CD4-positive, alpha-beta T cell treated with Interleukin-6 for 4 hours (primary cell): ENCODE results near the gene RPS3A.
"Not testable (repeated sequence)": the region's sequence is repeated elsewhere in the genome, so short reads cannot be mapped to it uniquely, and the experiment has no call there.

Source experiments
- DNase-seq: peaks from one replicate; pipeline ENCODE4 v3.0.0-alpha.2; 2020; ENCODE audit warnings: mixed read lengths

RPS3A gene

DNA sequence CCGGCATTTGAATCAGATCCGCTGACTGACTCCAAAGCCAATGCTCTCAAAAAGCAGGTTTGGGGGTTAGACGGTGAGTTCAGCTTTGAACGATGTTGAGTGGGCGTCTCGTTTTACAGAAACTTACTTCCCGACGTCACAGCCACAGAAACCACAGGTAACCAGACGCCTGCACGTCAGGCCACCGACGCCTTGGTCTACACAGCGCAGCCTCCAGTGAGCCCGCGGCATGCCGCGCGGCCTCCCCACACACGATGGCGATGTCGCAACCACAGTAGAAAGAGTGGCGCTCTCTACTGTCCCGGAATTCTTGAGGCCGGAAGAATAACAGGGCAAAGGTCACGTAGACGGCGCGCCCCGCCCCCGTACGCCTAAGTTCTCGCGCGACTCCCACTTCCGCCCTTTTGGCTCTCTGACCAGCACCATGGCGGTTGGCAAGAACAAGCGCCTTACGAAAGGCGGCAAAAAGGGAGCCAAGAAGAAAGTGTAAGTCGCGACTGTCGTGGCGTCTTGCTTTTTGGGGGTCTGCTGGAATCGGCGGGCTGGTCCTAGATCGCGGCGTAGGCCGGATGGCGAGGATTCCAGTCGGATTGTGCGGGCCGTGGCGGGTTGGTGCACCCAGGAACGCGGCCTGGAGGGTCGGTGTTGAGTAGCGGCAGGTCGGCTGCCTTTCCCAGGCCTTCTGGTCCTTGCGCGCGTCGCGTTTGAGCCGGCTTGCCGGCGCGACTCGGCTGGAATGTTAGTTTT is at the start of gene RPS3A:
Gene RPS3A, plus strand, starts transcription at position 400 of the 747 bp plus-strand sequence. Its CDS starts 25 bp downstream, at position 425.
- DNase-seq: peak; percentile 97

DNA sequence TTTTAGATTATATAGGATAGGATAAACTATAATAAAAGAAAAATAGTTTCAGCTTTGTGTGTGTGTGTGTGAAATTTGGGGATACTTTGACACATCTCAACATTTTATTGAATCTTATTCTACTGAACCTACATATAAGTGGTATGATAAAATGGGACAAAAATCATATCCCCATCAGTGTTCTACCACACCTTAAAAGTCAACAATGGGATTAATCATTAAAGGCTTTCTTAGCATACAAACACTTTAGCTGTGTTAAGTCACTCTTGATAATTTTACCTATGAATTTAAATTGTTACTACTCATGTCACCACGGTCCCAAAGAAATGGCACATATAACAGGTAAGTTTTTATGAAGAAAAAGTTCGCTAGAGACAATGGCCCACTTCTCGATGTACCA is 46.6 kb upstream of the RPS3A start:
- no peak for DNase-seq

DNA sequence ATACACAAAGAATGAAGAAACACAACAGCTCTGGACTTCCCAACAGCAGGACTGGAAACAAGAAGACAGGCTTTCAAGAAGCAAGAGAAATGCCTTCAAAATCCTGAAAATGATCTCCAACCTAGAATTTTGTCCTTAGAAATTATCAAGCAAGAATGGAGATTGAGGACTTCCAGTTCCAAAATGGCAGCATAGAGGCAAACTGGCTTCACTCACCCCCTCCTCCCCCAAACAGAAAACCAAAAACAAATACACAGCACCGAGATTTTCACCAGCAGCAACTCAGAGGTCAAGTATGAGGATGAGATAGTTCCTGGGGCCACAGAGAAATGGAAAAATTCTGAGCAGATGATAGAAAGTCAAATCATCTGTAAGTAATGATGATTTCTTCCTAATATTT is 43.9 kb upstream of the RPS3A start:
- no peak for DNase-seq

DNA sequence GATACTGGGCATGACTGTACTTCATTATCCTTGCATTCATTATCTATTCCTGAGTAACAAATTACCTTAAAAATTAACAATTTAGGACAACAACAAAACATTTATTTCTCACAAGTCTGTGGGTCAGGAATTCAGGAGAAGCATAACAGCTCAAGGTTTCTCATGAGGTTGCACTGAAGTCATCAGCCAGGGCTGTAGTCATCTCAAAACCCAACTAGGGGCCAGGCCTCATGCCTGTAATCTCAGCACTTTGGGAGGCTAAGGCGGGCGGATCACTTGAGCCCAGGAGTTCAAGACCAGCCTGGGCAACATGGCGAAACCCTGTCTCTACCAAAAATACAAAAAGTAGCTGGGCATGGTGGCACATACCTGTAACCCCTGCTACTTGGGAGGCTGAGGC is 36.3 kb upstream of the RPS3A start:
- DNase-seq: not testable (repeated sequence)

DNA sequence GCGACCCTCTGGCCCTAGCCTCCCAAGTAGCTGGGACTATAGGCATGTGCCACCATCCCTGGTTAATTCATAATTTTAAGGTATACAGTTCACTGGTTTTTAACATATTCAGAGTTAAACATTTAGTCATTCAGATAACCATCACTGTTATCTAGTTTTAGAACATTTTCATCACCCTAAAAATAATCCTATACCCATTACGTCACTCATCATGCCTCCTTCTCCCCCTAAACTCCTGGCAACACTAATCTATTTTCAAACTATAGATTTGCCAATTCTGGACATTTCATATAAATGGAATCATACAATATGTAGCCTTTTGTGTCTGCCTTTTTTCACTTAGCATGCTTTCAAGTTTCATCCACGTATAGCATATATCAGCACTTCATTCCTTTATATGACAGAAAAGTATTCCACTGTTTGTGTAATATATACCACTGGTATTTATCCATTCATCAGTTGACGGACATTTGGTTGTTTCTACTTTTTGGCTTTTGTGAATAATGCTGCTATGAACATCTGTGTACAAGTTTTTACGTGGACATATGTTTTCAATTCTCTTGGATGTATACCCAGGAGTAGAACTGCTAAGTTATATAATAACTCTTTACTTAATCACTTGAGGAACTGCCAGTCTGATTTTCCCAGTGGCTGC is 32.0 kb upstream of the RPS3A start:
- DNase-seq: no peak

DNA sequence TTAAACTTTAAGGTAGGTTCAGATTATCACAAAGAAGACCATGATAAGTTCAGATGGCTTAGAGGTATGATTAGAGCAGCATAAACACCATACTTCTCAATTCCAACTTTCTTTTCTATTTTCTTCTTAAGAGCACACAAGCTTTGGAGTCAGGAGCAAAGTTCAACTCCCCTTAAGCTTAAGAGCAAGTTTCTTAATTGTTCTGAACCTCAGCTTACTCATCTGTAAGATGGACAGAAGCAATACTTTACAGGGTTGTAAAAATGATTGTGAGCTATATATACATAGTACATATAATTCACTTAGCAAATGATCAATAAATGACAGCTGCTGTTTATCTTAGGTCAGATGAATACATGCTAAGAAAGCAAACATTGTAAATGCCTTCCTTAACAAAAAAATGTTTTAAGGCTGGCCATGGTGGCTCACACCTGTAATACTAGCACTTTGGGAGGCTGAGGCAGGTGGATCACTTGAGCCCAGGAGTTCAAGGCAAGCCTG is 25.0 kb upstream of the RPS3A start:
- DNase-seq: no peak

DNA sequence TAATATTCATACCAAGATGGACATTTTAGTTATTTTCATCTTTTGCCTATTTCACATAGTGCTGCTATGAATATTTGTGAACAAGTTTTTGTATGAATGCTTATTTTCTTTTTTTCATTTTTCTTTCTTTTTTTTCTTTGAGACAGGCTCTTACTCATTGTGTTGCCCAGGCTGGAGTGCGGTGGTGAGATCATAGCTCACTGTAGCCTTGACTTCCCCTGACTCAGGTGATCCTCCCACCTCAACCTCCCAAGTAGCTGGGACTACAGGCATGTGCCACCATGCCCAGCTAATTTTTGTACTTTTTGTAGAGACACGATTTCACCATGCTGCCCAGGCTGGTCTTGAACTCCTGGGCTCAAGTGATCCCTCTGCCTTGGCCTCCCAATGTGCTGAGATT is 21.4 kb upstream of the RPS3A start:
- not testable (repeated sequence) for DNase-seq

DNA sequence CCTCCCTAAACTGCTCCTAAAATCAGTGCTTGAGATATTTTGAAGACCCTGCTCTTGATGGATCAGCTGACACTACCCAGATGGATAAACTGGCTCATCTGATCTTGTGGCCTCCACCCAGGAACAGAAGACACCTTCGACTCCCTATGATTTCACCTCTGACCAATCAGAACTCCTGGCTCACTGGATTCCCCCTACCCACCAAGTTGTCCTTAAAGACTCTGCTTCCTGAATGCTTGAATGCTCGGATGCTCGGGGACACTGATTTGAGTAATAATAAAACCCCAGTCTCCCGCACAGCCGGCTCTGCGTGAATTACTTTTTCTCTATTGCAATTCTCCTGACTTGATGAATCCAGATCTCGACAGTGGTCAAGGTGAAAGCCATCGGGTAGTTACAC is 12.0 kb upstream of the RPS3A start:
- no peak for DNase-seq

DNA sequence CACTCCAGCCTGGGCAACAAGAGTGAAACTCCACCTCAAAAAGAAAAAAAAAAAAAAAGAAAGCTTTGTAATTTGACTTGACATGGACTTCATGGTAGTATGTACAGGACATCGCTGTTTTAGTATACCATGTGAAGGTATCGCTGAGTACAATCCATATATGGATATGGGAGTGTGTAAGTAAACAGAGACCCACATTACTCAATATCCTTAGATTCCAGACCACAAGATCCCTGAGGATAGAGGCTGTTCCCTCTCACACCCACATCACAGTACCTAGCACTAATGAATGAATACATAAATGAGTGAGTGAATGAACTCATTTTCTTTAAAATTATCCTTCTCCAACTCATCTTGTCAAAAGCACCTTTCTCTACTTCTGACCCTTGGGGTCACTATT is 8.4 kb upstream of the RPS3A start:
- no peak for DNase-seq

DNA sequence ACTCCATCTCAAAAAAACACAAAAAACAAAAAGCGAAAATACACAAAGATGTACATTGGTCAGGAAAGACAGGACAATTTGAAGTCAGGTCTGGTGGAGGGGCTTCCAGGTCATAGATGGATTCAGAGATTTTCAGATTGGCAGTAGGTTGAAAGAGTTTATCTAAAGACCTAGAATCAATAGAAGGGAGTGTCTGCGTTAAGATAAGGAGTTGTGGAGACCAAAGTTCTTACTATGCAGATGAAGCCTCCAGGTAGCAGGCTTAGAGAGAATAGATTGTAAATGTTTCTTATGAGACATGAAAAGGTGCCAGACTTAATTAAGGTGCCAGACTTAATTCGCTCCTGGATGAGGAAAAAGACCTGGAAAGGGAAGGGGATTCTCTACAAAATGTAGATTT is 6.9 kb upstream of the RPS3A start:
- DNase-seq: no peak

DNA sequence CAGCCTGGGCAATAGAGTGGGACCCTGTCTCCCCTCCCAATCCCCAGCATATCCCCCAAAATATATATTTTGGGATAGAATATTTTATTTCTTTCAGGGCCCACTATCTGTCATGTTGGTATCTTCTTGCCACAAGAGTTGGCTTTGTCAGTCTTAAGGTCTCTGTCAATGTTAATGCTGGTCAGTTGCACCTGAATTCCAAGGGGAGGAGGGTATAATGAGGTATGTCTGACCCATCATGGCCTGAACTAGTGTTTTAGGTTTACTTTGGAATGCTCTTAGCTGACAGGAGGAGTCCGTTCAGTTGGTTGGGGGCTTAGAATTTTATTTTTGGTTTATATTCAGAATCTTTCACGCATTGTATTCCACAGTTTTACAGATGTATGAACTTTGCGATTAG is 6.2 kb upstream of the RPS3A start:
- DNase-seq: no peak

DNA sequence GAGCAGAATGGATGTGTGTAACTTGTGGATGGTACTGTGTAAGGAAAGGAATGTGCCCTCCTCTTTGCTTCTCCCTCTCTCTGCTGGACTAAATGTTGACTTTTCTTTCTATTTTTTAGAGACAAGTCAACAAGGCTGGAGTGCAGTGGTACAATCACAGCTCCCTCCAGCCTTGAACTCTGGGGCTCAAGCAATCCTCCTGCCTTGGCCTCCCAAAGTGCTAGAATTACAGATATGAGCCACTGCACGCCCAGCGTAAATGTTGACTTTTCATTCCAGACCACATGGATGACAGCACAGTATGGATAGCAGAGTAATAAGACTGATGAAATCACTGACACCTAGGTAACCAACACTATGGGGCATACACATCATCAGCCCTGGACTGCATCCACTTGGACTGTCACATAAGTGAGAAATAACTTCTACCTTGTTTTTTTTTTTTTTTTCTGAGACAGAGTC is 5.1 kb upstream of the RPS3A start:
- no peak for DNase-seq

DNA sequence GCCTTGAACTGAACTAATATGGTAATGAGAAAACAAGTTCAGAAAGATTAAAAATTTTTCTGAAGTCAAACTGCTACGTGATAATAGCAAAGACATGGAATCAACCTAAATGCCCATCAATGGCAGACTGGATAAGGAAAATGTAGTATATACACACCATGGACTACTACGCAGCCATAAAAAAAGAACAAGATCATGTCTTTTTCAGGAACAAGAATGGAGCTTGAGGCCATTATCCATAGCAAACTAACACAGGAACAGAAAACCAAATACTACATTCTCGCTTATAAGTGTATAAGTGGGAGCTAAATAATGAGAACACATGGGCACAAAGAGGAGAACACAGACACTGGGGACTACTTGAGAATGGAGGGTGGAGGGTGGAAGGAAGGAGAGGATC is 4.3 kb upstream of the RPS3A start:
- DNase-seq: no peak

DNA sequence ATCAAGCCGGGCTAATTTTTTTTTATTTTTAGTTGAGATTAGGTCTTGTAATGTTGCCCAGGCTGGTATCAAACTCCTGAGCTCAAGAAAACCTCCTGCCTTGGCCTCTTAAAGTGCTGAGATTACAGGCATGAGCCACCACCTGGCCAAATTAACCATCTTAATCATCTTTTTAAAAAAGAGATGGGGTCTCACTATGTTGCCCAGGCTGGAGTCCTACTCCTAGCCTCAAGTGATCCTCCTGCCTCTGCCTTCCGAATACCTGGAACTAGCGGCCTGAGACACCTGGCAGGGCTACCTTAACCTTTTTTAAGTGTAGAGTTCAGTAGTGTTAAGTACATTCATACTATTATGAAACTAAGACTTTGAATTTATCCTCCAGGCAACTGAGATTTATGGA is 1.7 kb upstream of the RPS3A start:
- DNase-seq: no peak

DNA sequence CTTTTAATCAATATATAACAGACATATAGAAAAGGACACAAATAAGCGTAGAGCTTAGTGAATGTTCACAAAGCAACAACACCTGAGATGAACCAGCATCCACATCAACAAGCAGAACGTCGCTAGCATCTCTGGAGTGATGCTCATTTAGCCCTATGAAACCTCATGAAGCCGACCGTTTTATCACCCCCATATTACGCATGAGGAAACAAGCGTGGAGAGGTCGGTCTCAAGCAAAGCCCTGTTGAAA is 524 bp upstream of the RPS3A start:
- DNase-seq: no peak

DNA sequence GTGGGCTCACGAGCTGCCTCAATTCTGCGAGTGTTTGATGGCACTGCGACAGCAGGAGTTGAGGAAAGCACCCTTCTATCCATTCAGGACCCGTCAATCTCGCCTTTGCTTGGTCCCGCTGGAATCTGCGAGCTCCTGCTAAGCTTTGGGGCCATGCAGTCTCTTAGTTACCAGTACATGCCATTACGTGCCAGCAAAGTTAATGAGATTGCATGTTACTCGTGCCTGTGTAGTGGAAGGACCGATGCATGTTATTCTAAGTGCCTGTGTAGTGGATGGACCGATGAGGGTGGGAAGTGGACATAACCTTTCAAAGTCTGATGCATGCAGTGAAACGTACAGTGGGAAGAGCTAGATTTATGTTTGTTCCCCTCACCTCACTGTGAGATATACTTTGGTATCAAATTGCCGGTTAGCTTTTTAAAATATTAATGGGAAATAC is 569 bp downstream of the RPS3A start:
- DNase-seq: no peak

DNA sequence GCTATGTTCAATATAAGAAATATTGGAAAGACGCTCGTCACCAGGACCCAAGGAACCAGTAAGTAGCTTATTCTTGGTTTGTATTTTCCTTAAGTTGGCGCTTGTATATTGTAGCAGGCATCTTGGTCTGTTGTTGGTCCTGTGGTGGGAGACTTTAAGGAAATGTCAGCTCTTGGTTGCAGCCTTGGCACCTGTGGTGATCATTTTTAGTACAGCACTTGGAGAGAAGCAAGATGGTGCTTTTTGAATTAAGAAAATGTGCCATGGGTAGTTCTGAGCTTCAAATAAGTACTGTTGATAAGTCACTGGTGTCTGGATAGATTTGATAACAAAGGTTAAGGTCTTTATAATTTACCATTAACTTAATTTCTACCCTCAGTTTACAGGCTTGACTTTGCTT is 1.1 kb downstream of the RPS3A start:
- no peak for DNase-seq

DNA sequence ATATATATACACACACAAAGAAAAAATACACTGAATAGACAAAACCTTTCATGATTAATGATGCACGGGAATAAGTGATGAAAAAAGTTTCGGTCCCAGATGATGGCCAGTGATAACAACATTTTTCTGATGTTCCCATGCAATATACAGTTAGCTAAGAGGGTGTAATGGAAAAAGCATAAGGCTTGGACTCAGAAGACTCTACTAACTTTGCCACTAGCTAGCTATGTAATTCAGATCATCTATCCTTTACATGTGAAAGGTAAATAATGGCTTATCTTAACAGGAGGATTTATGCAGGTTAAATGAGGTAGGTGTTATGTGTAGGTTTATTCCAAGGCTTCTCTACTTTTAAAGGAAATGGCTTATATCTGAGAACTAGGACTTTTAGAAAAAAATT is 4.3 kb downstream of the RPS3A start:
- DNase-seq: no peak

DNA sequence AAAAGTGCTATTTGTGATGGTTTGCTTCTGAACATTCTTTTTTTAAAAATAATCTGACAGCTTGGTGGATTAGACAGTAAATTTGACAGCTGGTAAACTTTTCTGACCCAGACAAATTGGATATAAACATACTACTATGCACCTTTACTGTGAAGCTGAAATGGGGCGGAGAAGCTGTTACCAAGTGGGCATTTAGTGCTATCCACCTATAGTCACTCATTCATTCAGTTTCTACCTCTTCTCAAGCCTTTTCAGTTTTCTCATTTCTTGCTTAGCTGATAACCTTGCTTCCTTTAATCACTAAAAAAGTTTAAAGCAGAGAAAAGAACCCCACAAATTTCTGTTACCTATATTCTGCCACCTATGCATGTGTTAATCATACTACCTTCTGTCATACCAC is 5.2 kb downstream of the RPS3A start:
- DNase-seq: no peak

DNA sequence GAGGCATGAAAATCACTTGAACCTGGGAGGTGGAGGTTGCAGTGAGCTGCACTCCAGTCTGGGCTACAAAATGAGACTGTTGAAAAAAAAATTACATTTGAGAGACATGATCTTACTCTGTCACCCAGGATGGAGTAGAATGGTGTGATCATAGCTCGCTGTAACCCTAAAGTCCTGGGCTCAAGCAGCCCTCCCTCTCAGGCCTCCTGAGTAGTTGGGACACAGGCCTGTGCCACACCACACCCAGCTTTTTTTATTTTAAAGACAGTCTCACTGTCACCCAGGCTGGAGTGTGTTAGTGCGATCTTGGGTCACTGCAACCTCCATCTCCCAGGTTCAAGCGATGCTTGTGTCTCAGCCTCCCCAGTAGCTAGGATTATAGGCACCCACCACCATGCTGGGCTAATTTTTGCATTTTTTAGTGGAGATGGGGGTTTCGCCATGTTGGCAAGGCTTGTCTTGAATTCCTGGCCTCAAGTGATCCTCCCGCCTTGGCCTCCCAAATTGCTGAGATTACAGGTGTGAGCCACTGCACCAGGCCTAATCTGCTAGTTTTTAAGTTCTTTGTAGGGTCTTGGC is 6.1 kb downstream of the RPS3A start:
- no peak for DNase-seq

DNA sequence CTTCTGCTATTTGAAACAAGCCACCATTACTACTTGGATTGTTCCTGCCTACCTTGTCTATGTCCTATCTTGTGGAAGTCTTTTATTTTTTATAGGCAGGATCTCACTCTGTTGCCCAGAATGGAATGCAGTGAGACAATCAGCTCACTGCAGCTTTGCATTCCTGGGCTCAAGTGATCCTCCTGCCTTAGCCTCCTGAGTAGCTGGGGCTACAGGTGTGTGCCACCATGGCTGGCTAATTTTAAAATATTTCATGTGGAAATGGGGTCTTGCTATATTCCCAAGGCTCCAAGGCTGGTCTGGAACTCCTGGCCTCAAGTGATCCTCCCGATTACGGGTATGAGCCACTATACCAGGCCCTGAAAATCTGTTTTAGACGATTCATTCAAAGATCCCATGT is 7.6 kb downstream of the RPS3A start:
- DNase-seq: no peak

DNA sequence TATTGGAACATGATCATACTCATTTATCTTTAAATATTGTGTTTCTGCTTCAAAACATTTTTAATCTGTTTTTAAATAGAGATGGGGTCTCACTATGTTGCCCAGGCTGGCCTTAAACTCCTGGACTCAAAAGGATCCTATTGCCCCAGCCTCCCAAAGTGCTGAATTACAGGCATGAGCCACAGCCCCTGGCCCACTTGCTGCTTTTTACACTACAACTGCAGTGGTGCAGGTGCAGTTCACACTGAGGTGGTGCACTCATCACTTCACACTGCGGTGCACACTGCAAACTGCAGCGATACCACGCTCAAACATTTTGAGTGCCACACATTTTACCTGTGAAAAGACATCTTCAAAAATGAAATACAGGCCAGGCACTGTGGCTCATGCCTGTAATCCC is 10.8 kb downstream of the RPS3A start:
- DNase-seq: no peak

DNA sequence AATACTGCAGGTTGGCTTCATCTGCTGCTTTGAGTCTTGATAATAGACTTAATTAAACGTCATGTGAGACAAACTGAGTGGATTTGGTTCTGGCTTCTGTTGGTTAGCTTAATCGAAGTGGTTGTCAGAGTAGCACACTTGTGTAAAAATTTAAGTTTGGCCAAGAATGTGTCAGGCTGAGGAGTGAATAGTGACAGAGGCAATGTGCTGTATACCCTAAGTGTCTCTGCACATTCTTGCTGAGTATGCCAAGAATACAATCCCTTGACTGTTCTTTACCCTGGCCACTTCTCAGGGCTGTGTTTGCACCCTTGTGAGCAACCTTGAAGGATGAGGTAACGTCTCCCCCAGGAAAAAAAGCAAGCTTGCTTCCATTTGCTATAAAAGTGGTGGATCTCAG is 14.9 kb downstream of the RPS3A start:
- no peak for DNase-seq

DNA sequence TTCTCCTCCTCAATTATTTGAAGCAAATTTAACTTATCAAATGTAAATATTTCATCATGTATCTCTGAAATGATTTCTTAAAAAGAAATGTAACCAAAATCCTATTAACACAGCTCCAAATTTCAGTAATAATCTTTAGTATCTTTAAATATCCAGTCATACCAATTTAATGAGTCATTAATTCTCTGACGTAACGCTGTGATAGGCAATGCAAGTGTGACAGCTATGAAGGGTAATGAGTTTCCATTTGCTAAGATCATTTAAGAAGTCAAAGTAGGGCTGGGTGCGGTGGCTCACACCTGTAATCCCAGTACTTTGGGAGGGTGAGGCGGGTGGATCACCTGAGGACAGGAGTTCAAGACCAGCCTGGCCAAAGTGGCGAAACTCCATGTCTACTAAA is 15.6 kb downstream of the RPS3A start:
- no peak for DNase-seq
